ENCODE results near the gene CYP27B1. TPM values are rescaled to one million over a fixed set of nuclear protein-coding genes. Genes with fewer than 3 reads are reported as not detected.

Gene CYP27B1
- total and polyA plus RNA-seq, 9 of the 15 experiments (the other 6 are each of a cell fraction or from before 2014, with no cell fraction given) = 0.18 to 4.2 (median 1.8) TPM

- POLR2A ChIA-PET = no interaction called here
- DNase-seq (ENCODE audit: extremely low read depth in 1 of 4, low spot score in 3 of 4) (no peak), ATAC-seq (no peak), FAIRE-seq (no peak)
- H3K9me1 ChIP-seq (ENCODE audit: control insufficient read depth, insufficient read depth, low read length) = no peaks in the 10 kb centered on the region
- no peaks in the 10 kb centered on the region for H3K9me3 ChIP-seq (replicated peaks; ENCODE audit: control insufficient read depth, insufficient read depth, low read depth, low read length)
- H3K4me1 ChIP-seq (replicated peaks in 1 of 2; ENCODE audit: control insufficient read depth in 2 of 2, insufficient read depth in 2 of 2, low read length in 2 of 2) = peaks cover 40 to 41% of the 10 kb centered on the region in 2 experiments
- H3K4me3 ChIP-seq = peak overlapping the region; percentile 50
- H2AFZ ChIP-seq (ENCODE audit: low read depth, low read length) = no peak overlapping the region
- H3K4me2 ChIP-seq (ENCODE audit: insufficient read depth, low read length) = peak overlapping the region; percentile 29; the same call in 1 of the 2 replicates
- peak; percentile 22; the same call in 1 of the 2 replicates for TF ChIP-seq GABPA (tag; conservative IDR thresholded peaks at IDR 0.05; ENCODE audit: low read depth)
- peak in 1 of 2 experiments; percentile 17; a peak in 1 of 4 replicates for TF ChIP-seq ZNF639 (CRISPR knock-in tag; conservative IDR thresholded peaks at IDR 0.05 in 1 of 2, IDR thresholded peaks at IDR 0.05 in 1 of 2)
- TF ChIP-seq VEZF1 (CRISPR knock-in tag; IDR thresholded peaks at IDR 0.05) = peak; percentile 74; the same call in 1 of the 2 replicates
- TF ChIP-seq ETV1 (tag; conservative IDR thresholded peaks at IDR 0.05; ENCODE audit: low read depth) = no peak
- peaks cover 30% of the 10 kb centered on the region for H3K36me3 ChIP-seq (ENCODE audit: control insufficient read depth, insufficient read depth, low read length)
- no TSS peak for BruUV-seq (replicated peaks)
- no peaks in the 10 kb centered on the region for H3K27me3 ChIP-seq (ENCODE audit: control insufficient read depth in 2 of 2, insufficient read depth in 2 of 2, low read length in 2 of 2)
- in situ Hi-C loops (cut with MboI) (no loop called here), intact Hi-C loops (cut with micrococcal nuclease) (no loop called here)
- H3K27ac ChIP-seq (ENCODE audit: extremely low read depth, low read depth, low read length) = no peak overlapping the region
- H4K20me1 ChIP-seq (replicated peaks; ENCODE audit: control insufficient read depth, insufficient read depth, low read length) = no peaks in the 10 kb centered on the region
- no CpG with 5 or more reads among the region's 34 CpGs for WGBS (ENCODE audit: insufficient coverage, low coverage, missing lambda C conversion rate)
- peak overlapping the region in 1 of 2 experiments; percentile 90; a peak in 2 of 4 replicates for H3K9ac ChIP-seq (ENCODE audit: insufficient read depth in 1 of 2, low read depth in 2 of 2, low read length in 2 of 2)
- peaks cover 34% of the 10 kb centered on the region for H3K79me2 ChIP-seq (ENCODE audit: control insufficient read depth, insufficient read depth, low read length)
- CTCF ChIA-PET (ENCODE audit: low intra/inter-chr PET ratio) = no interaction called here
These were observed 11.8 kb downstream of the CYP27B1 start for GRCh38 chr12:57755194-57755453.
